ENCODE measurements around the gene WFS1. TPM values are rescaled to one million over a fixed set of nuclear protein-coding genes. Genes with fewer than 3 reads are reported as not detected.

Gene WFS1
- total RNA-seq, 1 donor from 2014 or later, result 29.2 TPM

DNA sequence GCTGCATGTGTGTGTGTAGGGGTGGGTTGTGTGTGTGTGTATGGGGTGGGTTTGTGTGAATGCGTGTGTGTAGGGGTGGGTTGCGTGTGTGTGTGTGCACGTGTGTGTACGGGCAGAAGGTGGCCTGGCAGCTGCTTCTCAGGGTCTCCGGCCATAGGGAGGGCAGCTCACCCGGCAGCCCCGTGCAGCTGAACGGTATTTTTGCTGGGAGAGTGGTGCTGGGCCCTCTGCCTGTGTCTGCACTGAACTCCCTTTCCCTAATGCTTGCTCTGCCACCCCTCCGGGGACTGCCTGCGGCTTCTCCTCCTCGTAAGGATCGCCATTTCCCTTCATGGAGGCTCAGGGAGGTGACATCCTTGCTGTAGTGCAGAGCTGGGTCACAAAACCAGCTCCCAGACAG is 30.2 kb downstream of the WFS1 start:
- Mint-ChIP-seq H3K4me3 (ENCODE audit: unreplicated experiment) (no peak overlapping the region), H3K36me3 (ENCODE audit: unreplicated experiment) (peaks cover 35% of the 10 kb centered on the region), H3K9me3 (ENCODE audit: unreplicated experiment) (no peaks in the 10 kb centered on the region), H3K27me3 (ENCODE audit: unreplicated experiment) (no peaks in the 10 kb centered on the region), H3K27ac (ENCODE audit: unreplicated experiment) (no peak overlapping the region), H3K4me1 (ENCODE audit: unreplicated experiment) (no peaks in the 10 kb centered on the region)
- DNase-seq (ENCODE audit: extremely low spot score, unreplicated experiment), result no peak
- no peak for TF ChIP-seq CTCF (IDR thresholded peaks at IDR 0.05)

- Mint-ChIP-seq H3K36me3 (ENCODE audit: unreplicated experiment) (peaks cover 30% of the 10 kb centered on the region), H3K4me1 (ENCODE audit: unreplicated experiment) (no peaks in the 10 kb centered on the region), H3K27ac (ENCODE audit: unreplicated experiment) (no peak overlapping the region), H3K27me3 (ENCODE audit: unreplicated experiment) (no peaks in the 10 kb centered on the region), H3K9me3 (ENCODE audit: unreplicated experiment) (no peaks in the 10 kb centered on the region), H3K4me3 (ENCODE audit: unreplicated experiment) (no peak overlapping the region)
- TF ChIP-seq CTCF (IDR thresholded peaks at IDR 0.05), result no peak
- DNase-seq (ENCODE audit: extremely low spot score, unreplicated experiment), result no peak
Measured at GRCh38 chr4:6300359-6300758, 30.7 kb downstream of the WFS1 start.

DNA sequence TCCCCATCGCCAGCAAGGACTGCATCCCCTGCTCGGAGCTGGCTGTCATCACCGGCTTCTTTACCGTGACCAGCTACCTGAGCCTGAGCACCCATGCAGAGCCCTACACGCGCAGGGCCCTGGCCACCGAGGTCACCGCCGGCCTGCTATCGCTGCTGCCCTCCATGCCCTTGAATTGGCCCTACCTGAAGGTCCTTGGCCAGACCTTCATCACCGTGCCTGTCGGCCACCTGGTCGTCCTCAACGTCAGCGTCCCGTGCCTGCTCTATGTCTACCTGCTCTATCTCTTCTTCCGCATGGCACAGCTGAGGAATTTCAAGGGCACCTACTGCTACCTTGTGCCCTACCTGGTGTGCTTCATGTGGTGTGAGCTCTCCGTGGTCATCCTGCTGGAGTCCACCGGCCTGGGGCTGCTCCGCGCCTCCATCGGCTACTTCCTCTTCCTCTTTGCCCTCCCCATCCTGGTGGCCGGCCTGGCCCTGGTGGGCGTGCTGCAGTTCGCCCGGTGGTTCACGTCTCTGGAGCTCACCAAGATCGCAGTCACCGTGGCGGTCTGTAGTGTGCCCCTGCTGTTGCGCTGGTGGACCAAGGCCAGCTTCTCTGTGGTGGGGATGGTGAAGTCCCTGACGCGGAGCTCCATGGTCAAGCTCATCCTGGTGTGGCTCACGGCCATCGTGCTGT is 31.5 kb downstream of the WFS1 start:
- H3K27me3 Mint-ChIP-seq (ENCODE audit: unreplicated experiment), result no peaks in the 10 kb centered on the region
- DNase-seq (ENCODE audit: extremely low spot score, unreplicated experiment), result no peak
- no peak for TF ChIP-seq CTCF (IDR thresholded peaks at IDR 0.05)
- peaks cover 26% of the 10 kb centered on the region for H3K36me3 Mint-ChIP-seq (ENCODE audit: unreplicated experiment)
- no peaks in the 10 kb centered on the region for H3K9me3 Mint-ChIP-seq (ENCODE audit: unreplicated experiment)
- no peak overlapping the region for H3K4me3 Mint-ChIP-seq (ENCODE audit: unreplicated experiment)
- no peaks in the 10 kb centered on the region for H3K4me1 Mint-ChIP-seq (ENCODE audit: unreplicated experiment)
- no peak overlapping the region for H3K27ac Mint-ChIP-seq (ENCODE audit: unreplicated experiment)

- H3K36me3 Mint-ChIP-seq (ENCODE audit: unreplicated experiment), result peaks cover 26% of the 10 kb centered on the region
- no peak for DNase-seq (ENCODE audit: extremely low spot score, unreplicated experiment)
- no peak overlapping the region for H3K4me3 Mint-ChIP-seq (ENCODE audit: unreplicated experiment)
- H3K27me3 Mint-ChIP-seq (ENCODE audit: unreplicated experiment), result no peaks in the 10 kb centered on the region
- H3K4me1 Mint-ChIP-seq (ENCODE audit: unreplicated experiment), result no peaks in the 10 kb centered on the region
- H3K9me3 Mint-ChIP-seq (ENCODE audit: unreplicated experiment), result no peaks in the 10 kb centered on the region
- no peak overlapping the region for H3K27ac Mint-ChIP-seq (ENCODE audit: unreplicated experiment)
- no peak for TF ChIP-seq CTCF (IDR thresholded peaks at IDR 0.05)
Measured at GRCh38 chr4:6301732-6302442, 32.2 kb downstream of the WFS1 start.

- Mint-ChIP-seq H3K4me3 (ENCODE audit: unreplicated experiment) (no peak overlapping the region), H3K4me1 (ENCODE audit: unreplicated experiment) (no peaks in the 10 kb centered on the region), H3K27ac (ENCODE audit: unreplicated experiment) (no peak overlapping the region), H3K36me3 (ENCODE audit: unreplicated experiment) (peaks cover 23% of the 10 kb centered on the region), H3K9me3 (ENCODE audit: unreplicated experiment) (no peaks in the 10 kb centered on the region), H3K27me3 (ENCODE audit: unreplicated experiment) (no peaks in the 10 kb centered on the region)
- no peak for TF ChIP-seq CTCF (IDR thresholded peaks at IDR 0.05)
- DNase-seq (ENCODE audit: extremely low spot score, unreplicated experiment), result no peak
Measured at GRCh38 chr4:6302869-6303268, 33.2 kb downstream of the WFS1 start.

Data from osteocyte (in vitro differentiated cells).